Neural crest cell (in vitro differentiated cells): ENCODE results near the gene CAND1. TPM values are rescaled to one million over a fixed set of nuclear protein-coding genes. Genes with fewer than 3 reads are reported as not detected.

Source experiments
- DNase-seq: peaks from one replicate; pipeline ENCODE4 v3.0.0; 2021; ENCODE audit warnings: low read depth, mixed read lengths, low spot score
- H3K27ac Mint-ChIP-seq: one replicate; pipeline ENCODE4 v1.8.0; 2021; ENCODE audit warnings: mild to moderate bottlenecking, mixed read lengths; ENCODE audit not compliant: unreplicated experiment
- H3K27me3 Mint-ChIP-seq: 2 replicates; pipeline ENCODE4 v1.8.0; 2021; ENCODE audit warnings: low read depth, mild to moderate bottlenecking, mixed read lengths
- H3K36me3 Mint-ChIP-seq: 2 replicates; pipeline ENCODE4 v1.8.0; 2021; ENCODE audit warnings: low read depth, mild to moderate bottlenecking, mixed read lengths
- H3K4me1 Mint-ChIP-seq: 2 replicates; pipeline ENCODE4 v1.8.0; 2021; ENCODE audit warnings: mixed read lengths
- H3K4me3 Mint-ChIP-seq: one replicate; pipeline ENCODE4 v1.8.0; 2021; ENCODE audit warnings: mild to moderate bottlenecking, mixed read lengths
- H3K9me3 Mint-ChIP-seq: 2 replicates; pipeline ENCODE4 v1.8.0; 2021; ENCODE audit warnings: mixed read lengths
- CTCF ChIP-seq: fragments of 200-600 bp; sonication (generic); conservative IDR thresholded peaks from 2 replicates; pipeline ENCODE4 v1.5.0; 2021; ENCODE audit warnings: antibody characterized with exemption, mild to moderate bottlenecking
- total RNA-seq: library from RNA; stranded (reverse); gene quantifications from 2 replicates; pipeline ENCODE4 v1.2.1, GENCODE V29; 2021

The CAND1 gene
- total RNA-seq, 1 donor from 2014 or later: 259 TPM

GRCh38 chr12:67239061-67239460, 30.1 kb upstream of the CAND1 start:
- Mint-ChIP-seq H3K9me3 (peaks cover 11% of the 10 kb centered on the region), H3K27me3 (no peaks in the 10 kb centered on the region), H3K4me1 (peaks cover 17% of the 10 kb centered on the region), H3K36me3 (peaks cover 10% of the 10 kb centered on the region), H3K27ac (no peak overlapping the region), H3K4me3 (no peak overlapping the region)
- DNase-seq: no peak
- TF ChIP-seq CTCF: no peak

- peaks cover 5% of the 10 kb centered on the region for H3K36me3 Mint-ChIP-seq
- H3K9me3 Mint-ChIP-seq: peaks cover 5% of the 10 kb centered on the region
- no peak for DNase-seq
- TF ChIP-seq CTCF: no peak
- H3K4me3 Mint-ChIP-seq: no peak overlapping the region
- H3K27ac Mint-ChIP-seq: no peak overlapping the region
- H3K4me1 Mint-ChIP-seq: peaks cover 15% of the 10 kb centered on the region
- H3K27me3 Mint-ChIP-seq: no peaks in the 10 kb centered on the region
Measured at GRCh38 chr12:67241482-67241881, 27.7 kb upstream of the CAND1 start.

GRCh38 chr12:67243260-67243659, 25.9 kb upstream of the CAND1 start:
- TF ChIP-seq CTCF: no peak
- H3K4me3 Mint-ChIP-seq: no peak overlapping the region
- no peaks in the 10 kb centered on the region for H3K27me3 Mint-ChIP-seq
- H3K4me1 Mint-ChIP-seq: no peaks in the 10 kb centered on the region
- H3K27ac Mint-ChIP-seq: no peak overlapping the region
- DNase-seq: no peak
- H3K9me3 Mint-ChIP-seq: peaks cover 3% of the 10 kb centered on the region
- H3K36me3 Mint-ChIP-seq: no peaks in the 10 kb centered on the region

GRCh38 chr12:67245571-67245970, 23.6 kb upstream of the CAND1 start:
- Mint-ChIP-seq H3K27ac (no peak overlapping the region), H3K27me3 (no peaks in the 10 kb centered on the region), H3K36me3 (no peaks in the 10 kb centered on the region), H3K4me1 (no peaks in the 10 kb centered on the region), H3K9me3 (peaks cover 3% of the 10 kb centered on the region), H3K4me3 (no peak overlapping the region)
- no peak for TF ChIP-seq CTCF
- DNase-seq: no peak

- Mint-ChIP-seq H3K4me1 (no peaks in the 10 kb centered on the region), H3K9me3 (peaks cover 3% of the 10 kb centered on the region), H3K27ac (no peak overlapping the region), H3K36me3 (no peaks in the 10 kb centered on the region), H3K4me3 (no peak overlapping the region), H3K27me3 (no peaks in the 10 kb centered on the region)
- no peak for TF ChIP-seq CTCF
- DNase-seq: no peak
Measured at GRCh38 chr12:67251012-67251411, 18.1 kb upstream of the CAND1 start.
